GM13976 (cell line): ENCODE results near the gene CDK10.
A peak's percentile ranks its signal among the peaks of the same experiment; 100 is the strongest.
"Not testable (repeated sequence)": the region's sequence is repeated elsewhere in the genome, so short reads cannot be mapped to it uniquely, and the experiment has no call there.

Source experiments
- DNase-seq: peaks from one replicate; pipeline ENCODE4 v3.0.0; 2012; ENCODE audit warnings: low spot score
- in situ Hi-C: fragments of 300-500 bp; cut with MboI; formaldehyde crosslinking; loops from one replicate; pipeline ENCODE4 v1.12.0; 2022; ENCODE audit warnings: low sequenced_read_pairs, mixed read lengths, inconsistent platforms; ENCODE audit not compliant: unreplicated experiment
- TF ChIP-seq, protein P1 (sequence below): IDR thresholded peaks from 2 replicates; pipeline ENCODE4 v1.5.1; 2012; ENCODE audit warnings: borderline replicate concordance, mild to moderate bottlenecking; ENCODE audit not compliant: insufficient read depth; ENCODE audit errors: extremely low read depth, missing control alignments, control extremely low read depth

Gene CDK10

GRCh38 chr16:89655062-89655643 is 31.3 kb upstream of the CDK10 start:
- in situ Hi-C loops: no loop called here
- TF ChIP-seq, protein P1, sequence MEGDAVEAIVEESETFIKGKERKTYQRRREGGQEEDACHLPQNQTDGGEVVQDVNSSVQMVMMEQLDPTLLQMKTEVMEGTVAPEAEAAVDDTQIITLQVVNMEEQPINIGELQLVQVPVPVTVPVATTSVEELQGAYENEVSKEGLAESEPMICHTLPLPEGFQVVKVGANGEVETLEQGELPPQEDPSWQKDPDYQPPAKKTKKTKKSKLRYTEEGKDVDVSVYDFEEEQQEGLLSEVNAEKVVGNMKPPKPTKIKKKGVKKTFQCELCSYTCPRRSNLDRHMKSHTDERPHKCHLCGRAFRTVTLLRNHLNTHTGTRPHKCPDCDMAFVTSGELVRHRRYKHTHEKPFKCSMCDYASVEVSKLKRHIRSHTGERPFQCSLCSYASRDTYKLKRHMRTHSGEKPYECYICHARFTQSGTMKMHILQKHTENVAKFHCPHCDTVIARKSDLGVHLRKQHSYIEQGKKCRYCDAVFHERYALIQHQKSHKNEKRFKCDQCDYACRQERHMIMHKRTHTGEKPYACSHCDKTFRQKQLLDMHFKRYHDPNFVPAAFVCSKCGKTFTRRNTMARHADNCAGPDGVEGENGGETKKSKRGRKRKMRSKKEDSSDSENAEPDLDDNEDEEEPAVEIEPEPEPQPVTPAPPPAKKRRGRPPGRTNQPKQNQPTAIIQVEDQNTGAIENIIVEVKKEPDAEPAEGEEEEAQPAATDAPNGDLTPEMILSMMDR: no peak
- no peak for DNase-seq

- no peak for DNase-seq
- TF ChIP-seq, protein P1: no peak
- in situ Hi-C loops: no loop called here
Measured at GRCh38 chr16:89656435-89657121, 29.9 kb upstream of the CDK10 start.

DNA sequence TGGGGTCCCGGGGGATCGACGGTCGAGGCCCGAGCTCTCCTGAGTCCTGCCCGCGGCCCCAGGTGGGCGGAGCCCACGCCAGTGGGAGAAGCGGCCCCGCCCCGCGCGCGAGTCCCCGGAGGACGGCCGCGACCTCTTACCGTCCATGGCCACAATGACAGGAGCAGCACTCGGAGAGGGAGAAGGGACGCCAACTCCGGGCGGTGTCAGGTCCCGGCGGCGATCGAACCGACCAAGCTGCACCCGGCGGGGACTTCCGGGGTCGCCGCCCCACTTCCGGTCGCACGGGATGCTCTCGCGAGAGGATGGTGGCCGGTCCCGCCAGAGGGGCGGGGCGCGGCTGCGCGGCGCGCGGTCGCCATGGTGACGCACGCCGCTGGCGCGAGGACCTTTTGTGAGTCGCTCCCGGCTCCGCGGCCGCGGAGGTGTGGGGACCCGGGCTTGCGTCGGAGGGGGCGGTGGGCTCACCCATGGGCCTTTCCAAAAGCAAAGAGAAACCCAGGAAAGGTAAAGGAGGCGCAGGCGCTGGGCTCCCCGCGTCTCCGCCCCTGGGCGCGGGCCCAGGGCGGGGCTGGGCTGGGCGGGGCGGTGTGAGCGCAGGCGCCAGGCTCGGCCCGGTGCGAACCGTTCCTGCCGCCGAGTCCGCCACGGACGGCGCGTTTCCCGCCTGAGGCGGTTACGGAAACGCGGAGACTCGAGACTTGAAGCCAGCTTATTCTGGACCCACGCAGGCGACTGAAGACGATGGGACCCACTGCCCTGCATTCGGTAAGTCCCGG is 28.9 kb upstream of the CDK10 start, which contains the start of the genes CHMP1A and SPATA33:
CHMP1A (minus strand) TSS at position 267 of the 779 bp plus-strand sequence; CDS start at position 147, 120 bp downstream.
SPATA33 (plus strand) TSS at position 395 of the 779 bp plus-strand sequence; CDS start at position 471, 76 bp downstream.
- DNase-seq: peak; percentile 99
- in situ Hi-C loops: no loop called here
- TF ChIP-seq, protein P1: no peak

- no peak for DNase-seq
- in situ Hi-C loops: no loop called here
- TF ChIP-seq, protein P1: no peak
Measured at GRCh38 chr16:89658221-89658879, 28.1 kb upstream of the CDK10 start.

DNA sequence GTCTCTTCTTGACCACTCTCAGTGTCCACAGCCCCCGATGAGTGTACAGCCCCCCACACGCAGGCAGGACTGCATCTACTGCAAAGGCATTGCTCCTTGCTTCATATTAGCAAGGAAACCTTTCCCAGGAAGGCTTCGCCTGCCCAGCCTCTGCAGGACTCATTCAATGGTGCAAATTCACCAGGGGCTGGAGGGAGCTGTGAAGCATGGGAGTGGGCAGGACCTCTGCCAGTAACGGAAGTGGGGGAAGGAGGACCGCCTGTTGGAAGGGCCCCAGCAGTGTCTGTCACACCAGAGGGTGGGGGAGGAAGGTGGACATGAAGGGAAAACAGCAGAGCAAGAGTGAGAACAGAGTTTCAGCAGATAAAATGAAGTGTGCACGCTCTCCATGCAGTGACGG is 26.3 kb upstream of the CDK10 start:
- DNase-seq: no peak
- in situ Hi-C loops: no loop called here
- TF ChIP-seq, protein P1: no peak

DNA sequence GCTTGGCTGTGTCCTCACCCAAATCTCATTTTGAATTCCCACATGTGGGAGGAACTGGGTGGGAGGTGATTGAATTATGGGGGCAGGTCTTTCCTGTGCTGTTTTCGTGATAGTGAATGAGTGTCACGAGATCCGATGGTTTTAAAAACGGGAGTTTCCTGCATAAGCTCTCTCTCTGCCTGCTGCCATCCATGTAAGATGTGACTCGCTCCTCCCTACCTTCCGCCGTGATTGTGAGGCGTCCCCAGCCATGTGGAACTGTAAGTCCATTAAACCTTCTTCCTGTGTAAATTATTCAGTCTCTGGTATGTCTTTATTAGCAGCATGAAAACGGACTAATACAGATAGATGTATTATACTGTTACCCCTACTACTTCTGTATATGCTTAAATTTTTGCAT is 25.3 kb upstream of the CDK10 start:
- TF ChIP-seq, protein P1: no peak
- in situ Hi-C loops: no loop called here
- DNase-seq: no peak

DNA sequence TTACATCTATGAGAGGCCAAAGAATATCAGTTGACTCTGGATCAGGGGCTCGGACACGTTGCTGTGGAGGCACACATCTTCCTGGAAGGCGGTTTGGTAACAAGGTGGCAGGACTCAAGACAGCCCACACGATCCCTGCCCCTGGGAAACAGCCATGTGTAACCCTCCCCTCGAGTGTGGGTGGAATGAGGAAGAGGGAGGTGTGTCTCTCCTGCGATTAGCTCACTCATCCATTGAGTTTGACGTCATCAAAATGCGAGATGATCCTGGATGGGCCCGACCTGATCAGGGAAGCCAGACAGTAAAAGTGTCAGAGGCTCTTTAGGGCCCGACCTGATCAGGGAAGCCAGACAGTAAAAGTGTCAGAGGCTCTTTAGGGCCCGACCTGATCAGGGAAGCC is 22.3 kb upstream of the CDK10 start:
- DNase-seq, in situ Hi-C loops: not testable (repeated sequence)

GRCh38 chr16:89667000-89667399 is 19.5 kb upstream of the CDK10 start:
- in situ Hi-C loops, DNase-seq: not testable (repeated sequence)
